Esophagus squamous epithelium (tissue), 5 donors: ENCODE data around the gene PADI3. TPM values are rescaled to one million over a fixed set of nuclear protein-coding genes. Genes with fewer than 3 reads are reported as not detected.

ENCODE experiments used
- DNase-seq: peaks from one replicate; lab custom pipeline; 2025; lab: John Stamatoyannopoulos, UW
- H3K27ac ChIP-seq, 4 donors: fragments of 200-600 bp; sonication (generic); one replicate each; pipeline ENCODE4 v1.5.1; 2016 to 2019; ENCODE audit warnings: mild to moderate bottlenecking in 1 of 4
- H3K27me3 ChIP-seq, 4 donors: fragments of 200-600 bp; sonication (generic); 1 replicate in 3 of 4; 2 replicates in 1 of 4; pipeline versions ENCODE4 v1.5.1 to v1.6.0; 2017 to 2021; ENCODE audit warnings: antibody characterized with exemption in 1 of 4
- H3K36me3 ChIP-seq, 3 donors: fragments of 200-600 bp; sonication (generic); one replicate each; pipeline ENCODE4 v1.5.1; 2016 to 2019
- H3K4me1 ChIP-seq, 3 donors: fragments of 200-600 bp; sonication (generic); one replicate each; pipeline ENCODE4 v1.5.1; 2017 to 2019
- H3K4me3 ChIP-seq, 4 donors: fragments of 200-600 bp; sonication (generic); 1 replicate in 3 of 4; 2 replicates in 1 of 4; pipeline ENCODE4 v1.5.1; 2016 to 2019; ENCODE audit warnings: mild to moderate bottlenecking in 2 of 4, moderate library complexity in 1 of 4
- H3K9me3 ChIP-seq, 3 donors: fragments of 200-600 bp; sonication (generic); one replicate each; pipeline ENCODE4 v1.5.1; 2016 to 2019
- CTCF ChIP-seq, 6 experiments: fragments of 450-650 bp in 4 of 6; fragments of 200-600 bp in 2 of 6; sonication (generic) in 2 of 6; IDR thresholded peaks; one replicate each; pipeline ENCODE4 v1.5.1; 2016 to 2019; ENCODE audit warnings: antibody characterized with exemption in 6 of 6, mild to moderate bottlenecking in 4 of 6, moderate library complexity in 4 of 6
- POLR2A ChIP-seq, 4 donors: fragments of 450-650 bp; IDR thresholded peaks; one replicate each; pipeline ENCODE4 v1.6.1; 2017; ENCODE audit warnings: antibody characterized with exemption in 4 of 4, mild to moderate bottlenecking in 4 of 4, moderate library complexity in 3 of 4
- WGBS, 2 donors: methylation state at CpG; one replicate each; pipeline ENCODE4 v1.1.5; 2018; 5-methylcytosine and 5-hydroxymethylcytosine counted together
- intact Hi-C: fragments of 100-400 bp; cut with DNase I; formaldehyde crosslinking; loops from one replicate; pipeline ENCODE4 v1.15.0; 2022
- total RNA-seq, 4 donors: library from RNA; depleted of rRNA; stranded (reverse); fragments of >200 nt; gene quantifications; one replicate each; pipeline ENCODE4 v1.1.0, GENCODE V29; 2016
- donor health status: DM: yes; HTN: yes; CAD: no.

The PADI3 gene
- total RNA-seq, 4 donors from 2014 or later, result 0.64 to 9.9 (median 2.3) TPM

GRCh38 chr1:17305576-17306095 lies 56.7 kb downstream of the PADI3 start:
- H3K27ac ChIP-seq, result no peak overlapping the region
- WGBS, 2 donors, result 67 to 70% methylated on average over 13 of the region's 14 CpGs
- H3K27me3 ChIP-seq, result peaks cover 0 to 39% (median 0%) of the 10 kb centered on the region in 4 donors
- intact Hi-C loops, result no loop called here
- H3K36me3 ChIP-seq, result no peaks in the 10 kb centered on the region
- TF ChIP-seq POLR2A (IDR thresholded peaks at IDR 0.05) (no peak), CTCF (IDR thresholded peaks at IDR 0.05) (no peak)
- peaks cover 4 to 48% (median 21%) of the 10 kb centered on the region in 3 donors for H3K4me1 ChIP-seq
- no peak overlapping the region for H3K4me3 ChIP-seq
- peaks cover 0 to 14% (median 0%) of the 10 kb centered on the region in 3 donors for H3K9me3 ChIP-seq
- no peak for DNase-seq

GRCh38 chr1:17306407-17306806 lies 57.5 kb downstream of the PADI3 start:
- Histone ChIP-seq H3K36me3 (no peaks in the 10 kb centered on the region), H3K4me3 (no peak overlapping the region), H3K27me3 (peaks cover 0 to 46% (median 0%) of the 10 kb centered on the region in 4 donors), H3K4me1 (peaks cover 4 to 48% (median 21%) of the 10 kb centered on the region in 3 donors), H3K27ac (no peak overlapping the region), H3K9me3 (peaks cover 0 to 14% (median 0%) of the 10 kb centered on the region in 3 donors)
- intact Hi-C loops, result no loop called here
- 67 to 74% methylated on average over 5 to 6 of the region's 6 CpGs for WGBS, 2 donors
- no peak for TF ChIP-seq POLR2A (IDR thresholded peaks at IDR 0.05)
- DNase-seq, result no peak

- Histone ChIP-seq H3K4me1 (peaks cover 4 to 48% (median 21%) of the 10 kb centered on the region in 3 donors), H3K27ac (no peak overlapping the region), H3K36me3 (no peaks in the 10 kb centered on the region), H3K9me3 (peaks cover 0 to 10% (median 0%) of the 10 kb centered on the region in 3 donors), H3K27me3 (peaks cover 0 to 52% (median 0%) of the 10 kb centered on the region in 4 donors), H3K4me3 (no peak overlapping the region)
- 22 to 41% methylated on average over 5 to 6 of the region's 6 CpGs for WGBS, 2 donors
- TF ChIP-seq CTCF (IDR thresholded peaks at IDR 0.05), result no peak
- no peak for TF ChIP-seq POLR2A (IDR thresholded peaks at IDR 0.05)
- intact Hi-C loops, result no loop called here
- DNase-seq, result no peak
Observed at GRCh38 chr1:17306921-17307320, 58.0 kb downstream of the PADI3 start.

- Histone ChIP-seq H3K27me3 (peaks cover 0 to 56% (median 0%) of the 10 kb centered on the region in 4 donors), H3K27ac (no peak overlapping the region), H3K4me3 (no peak overlapping the region), H3K9me3 (peaks cover 0 to 6% (median 0%) of the 10 kb centered on the region in 3 donors), H3K36me3 (no peaks in the 10 kb centered on the region), H3K4me1 (peaks cover 4 to 48% (median 21%) of the 10 kb centered on the region in 3 donors)
- intact Hi-C loops, result no loop called here
- WGBS, 2 donors, result 83 to 90% methylated on average over 5 to 6 of the region's 6 CpGs
- DNase-seq, result no peak
- TF ChIP-seq CTCF (IDR thresholded peaks at IDR 0.05) (no peak), POLR2A (IDR thresholded peaks at IDR 0.05) (no peak)
Observed at GRCh38 chr1:17307329-17307728, 58.4 kb downstream of the PADI3 start.

- intact Hi-C loops, result no loop called here
- Histone ChIP-seq H3K9me3 (peaks cover 0 to under 1% (median 0%) of the 10 kb centered on the region in 3 donors), H3K36me3 (no peaks in the 10 kb centered on the region), H3K4me1 (peaks cover 4 to 43% (median 21%) of the 10 kb centered on the region in 3 donors), H3K27me3 (peaks cover 0 to 62% (median 0%) of the 10 kb centered on the region in 4 donors), H3K4me3 (no peak within 1 kb of the TSS), H3K27ac (no peak within 1 kb of the TSS)
- DNase-seq, result no peak
- WGBS, 2 donors, result 60% methylated on average over 1 of the region's 8 CpGs; no CpG with 5 or more reads in 1 of the 2 donors
- no peak for TF ChIP-seq POLR2A (IDR thresholded peaks at IDR 0.05)
Observed at GRCh38 chr1:17307946-17308345, 59.0 kb downstream of the PADI3 start, which contains the start of gene PADI4. Gene PADI4 (plus strand): TSS chr1:17308197. CDS start chr1:17308223, 26 bp downstream.

- 40 to 52% methylated on average over 2 to 4 of the region's 6 CpGs for WGBS, 2 donors
- intact Hi-C loops, result no loop called here
Observed at GRCh38 chr1:17308593-17308992, 59.7 kb downstream of the PADI3 start.

More at GRCh38 chr1:17308593-17308992, 59.7 kb downstream of the PADI3 start:
- Histone ChIP-seq H3K9me3 (no peaks in the 10 kb centered on the region), H3K27ac (no peak overlapping the region), H3K27me3 (peaks cover 0 to 66% (median 0%) of the 10 kb centered on the region in 4 donors), H3K36me3 (no peaks in the 10 kb centered on the region), H3K4me1 (peaks cover 4 to 36% (median 19%) of the 10 kb centered on the region in 3 donors), H3K4me3 (no peak overlapping the region)
- no peak for TF ChIP-seq POLR2A (IDR thresholded peaks at IDR 0.05)
- TF ChIP-seq CTCF (IDR thresholded peaks at IDR 0.05), result no peak
- no peak for DNase-seq
